NCI-H526 (cell line): ENCODE data around the gene SLC35F5.
"Not testable (repeated sequence)": the region's sequence is repeated elsewhere in the genome, so short reads cannot be mapped to it uniquely, and the experiment has no call there.

Source experiments
- DNase-seq, 2 experiments: peaks; one replicate each; lab custom pipeline; 2025; lab: John Stamatoyannopoulos, UW

The SLC35F5 gene

GRCh38 chr2:113697516-113697915 lies 58.9 kb downstream of the SLC35F5 start:
- no peak for DNase-seq

GRCh38 chr2:113694438-113694837 lies 62.0 kb downstream of the SLC35F5 start:
- DNase-seq: no peak

GRCh38 chr2:113692698-113693428 lies 63.6 kb downstream of the SLC35F5 start:
- DNase-seq: no peak

- not testable (repeated sequence) for DNase-seq
These were observed 65.6 kb downstream of the SLC35F5 start for GRCh38 chr2:113690871-113691270.

GRCh38 chr2:113686537-113686936 lies 69.9 kb downstream of the SLC35F5 start:
- DNase-seq: no peak

GRCh38 chr2:113685471-113685870 lies 71.0 kb downstream of the SLC35F5 start:
- no peak for DNase-seq

GRCh38 chr2:113679457-113679856 lies 77.0 kb downstream of the SLC35F5 start:
- no peak for DNase-seq

GRCh38 chr2:113677330-113677729 lies 79.1 kb downstream of the SLC35F5 start:
- no peak for DNase-seq

- no peak for DNase-seq
These were observed 79.7 kb downstream of the SLC35F5 start for GRCh38 chr2:113676623-113677266.

GRCh38 chr2:113675875-113676274 lies 80.6 kb downstream of the SLC35F5 start:
- no peak for DNase-seq

- DNase-seq: no peak
These were observed 84.0 kb downstream of the SLC35F5 start for GRCh38 chr2:113672326-113672932.

- DNase-seq: not testable (repeated sequence)
These were observed 87.4 kb downstream of the SLC35F5 start for GRCh38 chr2:113669013-113669412.

- DNase-seq: not testable (repeated sequence)
These were observed 91.5 kb downstream of the SLC35F5 start for GRCh38 chr2:113664761-113665533.

GRCh38 chr2:113663285-113664060 lies 93.0 kb downstream of the SLC35F5 start:
- DNase-seq: peak in 1 of 2 experiments; percentile 0
